ENCODE measurements around the gene ANKRD20A1.
"Not testable (repeated sequence)": the region's sequence is repeated elsewhere in the genome, so short reads cannot be mapped to it uniquely, and the experiment has no call there.

The ANKRD20A1 gene

GRCh38 chr9:67858871-67859270 lies at the start of gene ANKRD20A1:
Gene ANKRD20A1 (plus strand): TSS chr9:67858931. CDS start chr9:67859427, 496 bp downstream.
- DNase-seq = not testable (repeated sequence)

- peak; percentile 21 for DNase-seq
Observed at GRCh38 chr9:67832088-67832487, 26.6 kb upstream of the ANKRD20A1 start.
